Duodenal mucosa (tissue), 2 donors: ENCODE measurements around the gene FAR1.
"Not testable (repeated sequence)": the region's sequence is repeated elsewhere in the genome, so short reads cannot be mapped to it uniquely, and the experiment has no call there.

Experiments used
- H3K27ac ChIP-seq: one replicate; pipeline ENCODE4 v1.7.0; 2013; ENCODE audit warnings: low read depth, low read length
- H3K27me3 ChIP-seq, 2 donors: one replicate each; pipeline ENCODE4 v1.7.0; 2013; ENCODE audit warnings: low read length in 2 of 2, control low read depth in 1 of 2; ENCODE audit not compliant: insufficient read depth in 2 of 2, control insufficient read depth in 1 of 2
- H3K36me3 ChIP-seq, 2 donors: one replicate each; pipeline ENCODE4 v1.7.0; 2013; ENCODE audit warnings: low read length in 2 of 2, control low read depth in 1 of 2; ENCODE audit not compliant: insufficient read depth in 2 of 2, control insufficient read depth in 1 of 2
- H3K4me1 ChIP-seq, 2 donors: one replicate each; pipeline ENCODE4 v1.7.0; 2013; ENCODE audit warnings: low read length in 2 of 2, control low read depth in 1 of 2; ENCODE audit not compliant: insufficient read depth in 2 of 2, control insufficient read depth in 1 of 2
- H3K4me3 ChIP-seq, 2 donors: one replicate each; pipeline ENCODE4 v1.7.0; 2013; ENCODE audit warnings: low read length in 2 of 2, low read depth in 1 of 2
- H3K9ac ChIP-seq, 2 donors: one replicate each; pipeline ENCODE4 v1.7.0; 2013; ENCODE audit warnings: low read length in 2 of 2, low read depth in 1 of 2
- H3K9me3 ChIP-seq, 2 donors: one replicate each; pipeline ENCODE4 v1.7.0; 2013; ENCODE audit warnings: low read length in 2 of 2, control low read depth in 1 of 2; ENCODE audit not compliant: control insufficient read depth in 1 of 2

FAR1 gene

GRCh38 chr11:13668102-13668956, at the start of gene FAR1:
TSS of gene FAR1 (plus strand) at chr11:13668668. CDS start at chr11:13694766, 26,098 bp downstream.
- Histone ChIP-seq H3K4me1 (peaks cover 16 to 32% of the 10 kb centered on the region in 2 donors), H3K36me3 (no peaks in the 10 kb centered on the region), H3K27ac (peak within 1 kb of the TSS; percentile 83), H3K27me3 (no peaks in the 10 kb centered on the region), H3K4me3 (peak within 1 kb of the TSS; percentile 74 to 94), H3K9ac (peak within 1 kb of the TSS; percentile 69 to 92), H3K9me3 (no peaks in the 10 kb centered on the region)

- no peaks in the 10 kb centered on the region for H3K36me3 ChIP-seq
- H3K27ac ChIP-seq = no peak overlapping the region
- H3K4me3 ChIP-seq = no peak overlapping the region
- H3K27me3 ChIP-seq = no peaks in the 10 kb centered on the region
- H3K9ac ChIP-seq = no peak overlapping the region
- peaks cover 4% of the 10 kb centered on the region in 2 donors for H3K9me3 ChIP-seq
- no peaks in the 10 kb centered on the region for H3K4me1 ChIP-seq
These were observed 48.4 kb upstream of the FAR1 start for GRCh38 chr11:13620063-13620462.

- not testable (repeated sequence) for H3K27me3 ChIP-seq, H3K27ac ChIP-seq, H3K4me3 ChIP-seq, H3K36me3 ChIP-seq, H3K9me3 ChIP-seq, H3K4me1 ChIP-seq, H3K9ac ChIP-seq
These were observed 41.6 kb upstream of the FAR1 start for GRCh38 chr11:13626818-13627217.

DNA sequence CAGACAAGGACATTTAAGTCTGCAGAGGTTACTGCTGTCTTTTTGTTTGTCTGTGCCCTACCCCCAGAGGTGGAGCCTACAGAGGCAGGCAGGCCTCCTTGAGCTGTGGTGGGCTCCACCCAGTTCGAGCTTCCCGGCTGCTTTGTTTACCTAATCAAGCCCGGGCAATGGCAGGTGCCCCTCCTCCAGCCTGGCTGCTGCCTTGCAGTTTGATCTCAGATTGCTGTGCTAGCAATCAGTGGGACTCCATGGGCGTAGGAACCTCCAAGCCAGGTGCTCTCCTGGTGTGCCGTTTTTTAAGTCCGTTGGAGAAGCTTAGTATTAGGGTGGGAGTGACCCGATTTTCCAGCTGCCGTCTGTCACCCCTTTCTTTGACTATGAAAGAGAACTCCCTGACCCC, 39.8 kb upstream of the FAR1 start:
- H3K9me3 ChIP-seq, H3K36me3 ChIP-seq, H3K27me3 ChIP-seq, H3K27ac ChIP-seq, H3K4me3 ChIP-seq, H3K9ac ChIP-seq, H3K4me1 ChIP-seq: not testable (repeated sequence)

DNA sequence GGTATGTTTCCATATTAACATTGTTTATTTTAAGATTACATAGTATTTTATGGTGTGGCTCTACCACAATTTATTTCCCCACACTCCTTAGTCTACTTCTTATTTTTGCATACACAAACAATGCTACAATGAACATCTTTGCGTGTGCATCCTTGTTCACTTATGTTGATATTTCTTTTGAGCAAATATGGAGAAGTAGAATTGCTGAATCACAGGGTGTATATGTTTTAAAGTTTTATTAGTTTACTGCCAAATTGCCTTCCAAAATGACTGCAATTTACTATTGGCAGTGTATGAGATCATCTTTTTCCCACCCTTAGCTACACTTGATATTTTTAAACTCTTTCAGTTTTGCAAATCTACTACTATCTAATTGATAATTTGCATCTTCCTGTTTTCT, 38.7 kb upstream of the FAR1 start:
- Histone ChIP-seq H3K9me3 (no peaks in the 10 kb centered on the region), H3K36me3 (no peaks in the 10 kb centered on the region), H3K27ac (no peak overlapping the region), H3K4me3 (no peak overlapping the region), H3K4me1 (no peaks in the 10 kb centered on the region), H3K27me3 (no peaks in the 10 kb centered on the region), H3K9ac (no peak overlapping the region)

- Histone ChIP-seq H3K27ac (no peak overlapping the region), H3K9ac (no peak overlapping the region), H3K4me1 (no peaks in the 10 kb centered on the region), H3K9me3 (no peaks in the 10 kb centered on the region), H3K4me3 (no peak overlapping the region), H3K27me3 (no peaks in the 10 kb centered on the region), H3K36me3 (no peaks in the 10 kb centered on the region)
These were observed 33.2 kb upstream of the FAR1 start for GRCh38 chr11:13635290-13635689.

- Histone ChIP-seq H3K36me3 (no peaks in the 10 kb centered on the region), H3K27me3 (no peaks in the 10 kb centered on the region), H3K27ac (no peak overlapping the region), H3K9ac (no peak overlapping the region), H3K4me1 (no peaks in the 10 kb centered on the region), H3K9me3 (no peaks in the 10 kb centered on the region), H3K4me3 (no peak overlapping the region)
These were observed 32.7 kb upstream of the FAR1 start for GRCh38 chr11:13635804-13636203.

DNA sequence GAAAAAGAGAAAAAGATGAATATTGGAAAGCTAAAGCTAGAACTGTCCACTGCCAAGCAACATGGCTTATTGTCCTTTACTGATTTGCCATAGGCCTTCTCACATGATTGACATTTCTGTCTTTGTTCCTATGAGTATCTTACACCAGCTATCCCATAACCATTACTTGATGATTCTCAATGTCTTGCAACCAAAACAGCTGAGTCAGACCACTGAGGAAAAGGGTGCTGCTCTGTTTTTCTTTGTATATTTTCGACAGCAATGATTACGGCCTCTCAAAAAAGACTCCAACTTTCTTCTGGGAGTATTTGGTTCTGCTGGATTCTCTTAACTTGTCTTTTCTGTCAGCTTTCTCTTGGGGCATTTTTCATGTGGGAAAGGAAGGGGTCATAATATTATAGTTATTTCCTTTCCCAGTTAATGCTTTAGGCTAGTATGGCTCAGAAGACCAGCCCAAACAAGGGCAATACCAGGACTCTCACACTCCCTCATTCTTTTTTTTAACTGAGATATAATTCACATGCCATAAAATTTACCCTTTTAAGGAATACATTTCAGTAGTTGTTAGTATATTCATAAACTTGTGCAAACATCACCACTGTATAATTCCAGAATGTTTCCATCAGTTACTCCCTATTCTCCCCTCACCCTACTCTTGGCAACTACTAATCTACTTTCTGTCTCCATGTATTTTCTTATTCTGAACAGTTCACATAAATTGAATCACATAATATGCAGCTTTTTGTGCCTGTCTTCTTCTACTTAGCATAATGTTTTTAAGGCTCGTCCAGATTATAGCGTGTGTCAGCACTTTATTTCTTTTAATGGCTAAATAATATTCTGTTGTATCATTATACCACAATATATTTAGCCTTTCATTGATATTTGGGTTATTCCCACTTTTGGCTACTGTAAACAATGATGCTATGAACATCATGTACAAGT, 31.1 kb upstream of the FAR1 start:
- Histone ChIP-seq H3K4me3 (no peak overlapping the region), H3K36me3 (no peaks in the 10 kb centered on the region), H3K9me3 (no peaks in the 10 kb centered on the region), H3K4me1 (no peaks in the 10 kb centered on the region), H3K9ac (no peak overlapping the region), H3K27ac (no peak overlapping the region), H3K27me3 (no peaks in the 10 kb centered on the region)

GRCh38 chr11:13638422-13638821, 30.0 kb upstream of the FAR1 start:
- Histone ChIP-seq H3K27ac (no peak overlapping the region), H3K9me3 (no peaks in the 10 kb centered on the region), H3K9ac (no peak overlapping the region), H3K4me1 (no peaks in the 10 kb centered on the region), H3K27me3 (no peaks in the 10 kb centered on the region), H3K36me3 (no peaks in the 10 kb centered on the region), H3K4me3 (no peak overlapping the region)

DNA sequence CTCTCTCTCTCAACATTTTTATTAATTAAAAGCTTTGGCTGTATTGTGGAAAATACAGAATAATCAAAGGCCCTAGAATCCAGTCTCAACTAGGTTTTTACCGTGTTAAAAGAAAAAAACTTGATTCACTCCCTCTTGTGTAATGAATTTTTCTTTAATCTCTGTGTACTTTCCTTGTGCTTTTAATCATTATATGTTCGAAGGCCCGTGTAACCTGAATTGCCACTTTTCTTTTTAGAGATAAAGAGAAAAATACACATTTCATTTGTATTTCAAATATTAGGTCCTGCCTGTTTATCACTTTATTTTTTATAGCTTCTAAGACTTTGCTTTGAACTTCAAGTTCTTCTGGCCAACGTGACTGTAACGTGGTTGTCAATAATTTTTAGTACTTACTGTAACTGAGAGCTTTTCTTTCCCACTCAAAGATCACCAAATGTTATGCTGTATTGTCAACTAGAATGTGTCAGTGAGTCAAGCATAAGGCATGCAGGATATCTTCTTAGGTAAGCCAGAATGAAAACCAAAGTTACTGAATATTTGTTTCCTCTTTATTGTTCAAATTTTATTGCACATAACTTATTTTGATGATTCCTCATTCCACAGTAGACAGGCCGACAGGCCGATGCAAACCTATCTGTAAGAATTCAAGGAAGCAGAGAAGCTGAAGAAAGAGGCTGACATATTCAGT, 23.3 kb upstream of the FAR1 start:
- no peaks in the 10 kb centered on the region for H3K4me1 ChIP-seq
- H3K9me3 ChIP-seq = no peaks in the 10 kb centered on the region
- no peak overlapping the region for H3K27ac ChIP-seq
- H3K4me3 ChIP-seq = no peak overlapping the region
- H3K9ac ChIP-seq = no peak overlapping the region
- H3K27me3 ChIP-seq = peaks cover 0 to 3% of the 10 kb centered on the region in 2 donors
- no peaks in the 10 kb centered on the region for H3K36me3 ChIP-seq
